GM12878 (cell line): ENCODE data around the gene ARAP1. TPM values are rescaled to one million over a fixed set of nuclear protein-coding genes. Genes with fewer than 3 reads are reported as not detected.

ENCODE experiments used
- ATAC-seq: fragments of 200-7000 bp; cut with Tn5 transposase; 3 replicates; pipeline ENCODE4 v1.9.1; 2020; ENCODE audit warnings: mild to moderate bottlenecking, moderate library complexity
- BruUV-seq: library from RNA; stranded (reverse); fragments of 400-500 nt; replicated peaks from 2 replicates; lab custom pipeline; 2021; lab: Mats Ljungman, UMichigan
- CTCF ChIA-PET: fragments of 300-600 bp; sonication (Branson Sonifier 250); formaldehyde crosslinking; extraction: SDS; loops from one replicate; lab custom pipeline; 2021; ENCODE audit warnings: inconsistent platforms; lab: Yijun Ruan, JAX
- POLR2A ChIA-PET: fragments of 350-600 bp; formaldehyde crosslinking; extraction: SDS; loops from one replicate; lab custom pipeline; 2021; ENCODE audit warnings: inconsistent platforms; lab: Charles Lee
- RAD21 ChIA-PET: fragments of 300-600 bp; sonication (Branson Sonifier 250); formaldehyde crosslinking; loops from one replicate; lab custom pipeline; 2023; ENCODE audit warnings: antibody characterized with exemption; ENCODE audit not compliant: unreplicated experiment; lab: Charles Lee
- SMC1A ChIA-PET: fragments of 300-600 bp; sonication (Branson Sonifier 250); formaldehyde crosslinking; loops from one replicate; lab custom pipeline; 2023; ENCODE audit not compliant: unreplicated experiment, uncharacterized antibody; lab: Charles Lee
- DNase-seq: peaks from one replicate; pipeline ENCODE4 v3.0.0-alpha.2; 2011; ENCODE audit warnings: low read depth, low spot score
- FAIRE-seq: peaks from 3 replicates; lab custom pipeline; 2011; peaks lifted over from hg19 to GRCh38; lab: Jason Lieb, UNC
- H2AFZ ChIP-seq: 2 replicates; pipeline ENCODE4 v1.6.0; 2011; ENCODE audit warnings: low read depth, low read length, control low read depth; ENCODE audit not compliant: control insufficient read depth
- H3K27ac ChIP-seq: 2 replicates; pipeline ENCODE4 v1.5.1; 2011; ENCODE audit warnings: control low read depth; ENCODE audit not compliant: control insufficient read depth, insufficient read depth
- H3K27me3 ChIP-seq, 2 experiments: replicated peaks in 1 of 2; 2 replicates each; pipeline versions ENCODE4 v1.6.0 to v1.6.1; 2011; ENCODE audit warnings: low read length in 1 of 2; ENCODE audit not compliant: control insufficient read depth in 2 of 2, insufficient read depth in 2 of 2
- H3K36me3 ChIP-seq, 2 experiments: 2 replicates each; pipeline ENCODE4 v1.5.1; 2011; ENCODE audit warnings: low read length in 1 of 2; ENCODE audit not compliant: control insufficient read depth in 2 of 2, insufficient read depth in 2 of 2
- H3K4me1 ChIP-seq: 2 replicates; pipeline ENCODE4 v1.6.1; 2011; ENCODE audit warnings: mild to moderate bottlenecking, low read length, moderate library complexity, mixed read lengths; ENCODE audit not compliant: control insufficient read depth, insufficient read depth
- H3K4me2 ChIP-seq: 2 replicates; pipeline ENCODE4 v1.6.0; 2011; ENCODE audit warnings: control low read depth; ENCODE audit not compliant: control insufficient read depth, insufficient read depth
- H3K4me3 ChIP-seq: fragments of 200-600 bp; sonication (generic); 2 replicates; pipeline ENCODE4 v1.5.1; 2016
- H3K79me2 ChIP-seq: 2 replicates; pipeline ENCODE4 v1.6.0; 2011; ENCODE audit warnings: low read length; ENCODE audit not compliant: control insufficient read depth, insufficient read depth
- H3K9ac ChIP-seq: 2 replicates; pipeline ENCODE4 v1.8.0; 2011; ENCODE audit warnings: low read length, control low read depth, mixed read lengths; ENCODE audit not compliant: control insufficient read depth, insufficient read depth
- H3K9me3 ChIP-seq: replicated peaks from 3 replicates; pipeline ENCODE4 v1.5.1; 2011; ENCODE audit warnings: mild to moderate bottlenecking, low read length; ENCODE audit not compliant: control insufficient read depth, insufficient read depth
- H4K20me1 ChIP-seq: 2 replicates; pipeline ENCODE4 v1.6.0; 2011; ENCODE audit not compliant: control insufficient read depth, insufficient read depth
- FOXM1 ChIP-seq: IDR thresholded peaks from 2 replicates; pipeline ENCODE4 v1.6.1; 2012; ENCODE audit warnings: low read depth, mild to moderate bottlenecking, inconsistent platforms, low read length, moderate library complexity
- HDAC6 ChIP-seq: fragments of 200-600 bp; sonication (generic); IDR thresholded peaks from one replicate; pipeline ENCODE4 v1.8.0; 2017; ENCODE audit warnings: antibody characterized with exemption; ENCODE audit not compliant: unreplicated experiment
- PML ChIP-seq: IDR thresholded peaks from 2 replicates; pipeline ENCODE4 v1.6.1; 2012; ENCODE audit warnings: low read length, inconsistent platforms
- RUNX3 ChIP-seq: IDR thresholded peaks from 2 replicates; pipeline ENCODE4 v1.6.1; 2012; ENCODE audit warnings: low read length, inconsistent platforms
- TCF3 ChIP-seq: IDR thresholded peaks from 2 replicates; pipeline ENCODE4 v1.6.1; 2012; ENCODE audit warnings: low read depth, mild to moderate bottlenecking, low read length, borderline replicate concordance; ENCODE audit not compliant: insufficient read depth
- TCF7 ChIP-seq: IDR thresholded peaks from 2 replicates; pipeline ENCODE4 v1.6.1; 2014; ENCODE audit warnings: antibody characterized with exemption, borderline replicate concordance
- ZNF24 ChIP-seq: fragments of 450-650 bp; IDR thresholded peaks from 2 replicates; pipeline ENCODE4 v1.6.1; 2017; ENCODE audit warnings: antibody characterized with exemption, mild to moderate bottlenecking
- whole genome bisulfite sequencing: methylation state at CpG from one replicate; pipeline ENCODE4 v1.1.6; 2016; ENCODE audit warnings: low lambda C conversion rate; ENCODE audit not compliant: insufficient replicate concordance, insufficient coverage; ENCODE audit errors: missing lambda C conversion rate; 5-methylcytosine and 5-hydroxymethylcytosine counted together
- in situ Hi-C: fragments of 300-500 bp; cut with MboI; formaldehyde crosslinking; loops from 9 replicates; pipeline ENCODE4 v1.14.3; 2018; ENCODE audit warnings: mixed read lengths
- intact Hi-C: fragments of 100-400 bp; cut with micrococcal nuclease; formaldehyde crosslinking; loops from one replicate; pipeline ENCODE4 v1.14.2; 2022; ENCODE audit not compliant: unreplicated experiment
- polyA plus RNA-seq, 11 experiments: library from polyadenylated mRNA; depleted of rRNA in 4 of 11; unstranded in 6 of 11; stranded (reverse) in 5 of 11; fragments of >200 nt; fragmentation: Nextera tagmentation in 4 of 11; fragmentation: Illumina TruSeq in 1 of 11; extraction: Ambion mirVana in 4 of 11; extraction: Trizol in 1 of 11; gene quantifications; 1 replicate in 1 of 11; 2 replicates in 10 of 11; pipeline versions ENCODE4 v1.2.1 to v1.2.3, GENCODE V29; 2011 to 2016; ENCODE audit warnings: inconsistent platforms in 2 of 11, missing spikeins in 2 of 11, low read depth in 1 of 11
- total RNA-seq, 4 experiments: library from RNA; depleted of rRNA in 3 of 4; stranded (reverse); fragments of >200 nt in 3 of 4; fragmentation: Illumina TruSeq in 1 of 4; extraction: Trizol in 1 of 4; gene quantifications; 2 replicates each; pipeline versions ENCODE4 v1.2.1 to v1.2.3, GENCODE V29; 2013 to 2021
- TF ChIP-seq, protein P1 (sequence below): IDR thresholded peaks from 2 replicates; pipeline ENCODE4 v1.6.1; 2012; ENCODE audit warnings: mild to moderate bottlenecking, low read depth, low read length
- TF ChIP-seq, protein P2 (sequence below): fragments of 450-650 bp; IDR thresholded peaks from 2 replicates; pipeline ENCODE4 v1.6.1; 2017; ENCODE audit warnings: mild to moderate bottlenecking
- TF ChIP-seq, protein P3 (sequence below): IDR thresholded peaks from 2 replicates; pipeline ENCODE4 v1.6.1; 2011; ENCODE audit warnings: low read depth, mild to moderate bottlenecking, low read length, moderate library complexity, borderline replicate concordance; ENCODE audit errors: extremely low read depth
- TF ChIP-seq, protein P4 (sequence below): fragments of 450-650 bp; IDR thresholded peaks from 2 replicates; pipeline ENCODE4 v1.6.1; 2017; ENCODE audit warnings: mild to moderate bottlenecking, low read depth, inconsistent platforms; ENCODE audit not compliant: poor library complexity, severe bottlenecking

The ARAP1 gene
- total and polyA plus RNA-seq, 10 of the 15 experiments (the other 5 are each of a cell fraction or from before 2014, with no cell fraction given) = 0.55 to 102 (median 51.0) TPM

DNA sequence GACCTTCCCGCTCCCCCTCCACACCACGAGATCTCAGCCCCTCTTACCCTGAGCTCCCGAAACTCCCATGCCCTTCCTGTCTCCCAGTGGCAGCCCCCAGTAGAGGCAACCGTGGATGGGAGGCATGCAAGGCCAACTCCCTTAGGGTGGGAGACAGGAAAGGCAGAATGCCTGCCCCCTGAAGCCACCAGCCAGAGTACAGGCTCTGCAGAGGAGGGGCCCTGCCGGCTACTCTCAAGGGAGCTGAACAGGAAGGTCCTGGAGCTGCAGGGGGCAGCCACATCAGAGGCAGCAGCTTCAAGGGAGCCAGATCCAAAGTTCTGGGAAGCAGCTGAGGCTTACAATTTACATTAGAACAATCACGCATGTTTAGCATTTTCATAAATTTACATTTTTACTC lies 116.3 kb downstream of the ARAP1 start:
- no peak overlapping the region for H3K9ac ChIP-seq
- no TSS peak for BruUV-seq
- 10% methylated on average over 6 of the region's 6 CpGs for WGBS
- CTCF ChIA-PET = interaction anchor here (0.8 to 1.7 kb wide), 5 partner anchors 25 to 165 kb away, joined by 3 to 11 read pairs (median 4); no protein-coding TSS in a partner anchor
- no peaks in the 10 kb centered on the region for H3K36me3 ChIP-seq
- H3K9me3 ChIP-seq = no peaks in the 10 kb centered on the region
- no peak overlapping the region for H3K4me3 ChIP-seq
- H3K4me1 ChIP-seq = no peaks in the 10 kb centered on the region
- no peak overlapping the region for H3K4me2 ChIP-seq
- FAIRE-seq (no peak), DNase-seq (no peak), ATAC-seq (no peak)
- RAD21 ChIA-PET = no interaction called here
- POLR2A ChIA-PET = no interaction called here
- H3K27me3 ChIP-seq = peaks cover 2 to 3% of the 10 kb centered on the region in 2 experiments; a peak in 3 of 4 replicates
- H3K27ac ChIP-seq = no peak overlapping the region
- H2AFZ ChIP-seq = no peak overlapping the region
- intact Hi-C loops = no loop called here
- in situ Hi-C loops = no loop called here
- no peaks in the 10 kb centered on the region for H4K20me1 ChIP-seq
- SMC1A ChIA-PET = interaction anchor here (0.8 kb wide), 1 partner anchor 32 kb away, joined by 3 read pairs; no protein-coding TSS in a partner anchor
- H3K79me2 ChIP-seq = no peaks in the 10 kb centered on the region
- no peak for TF ChIP-seq ZNF24
- TF ChIP-seq, protein P1, sequence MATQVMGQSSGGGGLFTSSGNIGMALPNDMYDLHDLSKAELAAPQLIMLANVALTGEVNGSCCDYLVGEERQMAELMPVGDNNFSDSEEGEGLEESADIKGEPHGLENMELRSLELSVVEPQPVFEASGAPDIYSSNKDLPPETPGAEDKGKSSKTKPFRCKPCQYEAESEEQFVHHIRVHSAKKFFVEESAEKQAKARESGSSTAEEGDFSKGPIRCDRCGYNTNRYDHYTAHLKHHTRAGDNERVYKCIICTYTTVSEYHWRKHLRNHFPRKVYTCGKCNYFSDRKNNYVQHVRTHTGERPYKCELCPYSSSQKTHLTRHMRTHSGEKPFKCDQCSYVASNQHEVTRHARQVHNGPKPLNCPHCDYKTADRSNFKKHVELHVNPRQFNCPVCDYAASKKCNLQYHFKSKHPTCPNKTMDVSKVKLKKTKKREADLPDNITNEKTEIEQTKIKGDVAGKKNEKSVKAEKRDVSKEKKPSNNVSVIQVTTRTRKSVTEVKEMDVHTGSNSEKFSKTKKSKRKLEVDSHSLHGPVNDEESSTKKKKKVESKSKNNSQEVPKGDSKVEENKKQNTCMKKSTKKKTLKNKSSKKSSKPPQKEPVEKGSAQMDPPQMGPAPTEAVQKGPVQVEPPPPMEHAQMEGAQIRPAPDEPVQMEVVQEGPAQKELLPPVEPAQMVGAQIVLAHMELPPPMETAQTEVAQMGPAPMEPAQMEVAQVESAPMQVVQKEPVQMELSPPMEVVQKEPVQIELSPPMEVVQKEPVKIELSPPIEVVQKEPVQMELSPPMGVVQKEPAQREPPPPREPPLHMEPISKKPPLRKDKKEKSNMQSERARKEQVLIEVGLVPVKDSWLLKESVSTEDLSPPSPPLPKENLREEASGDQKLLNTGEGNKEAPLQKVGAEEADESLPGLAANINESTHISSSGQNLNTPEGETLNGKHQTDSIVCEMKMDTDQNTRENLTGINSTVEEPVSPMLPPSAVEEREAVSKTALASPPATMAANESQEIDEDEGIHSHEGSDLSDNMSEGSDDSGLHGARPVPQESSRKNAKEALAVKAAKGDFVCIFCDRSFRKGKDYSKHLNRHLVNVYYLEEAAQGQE = no peak
- TF ChIP-seq PML = no peak
- TF ChIP-seq FOXM1 = no peak
- TF ChIP-seq RUNX3 = no peak
- no peak for TF ChIP-seq TCF3
- TF ChIP-seq, protein P2, sequence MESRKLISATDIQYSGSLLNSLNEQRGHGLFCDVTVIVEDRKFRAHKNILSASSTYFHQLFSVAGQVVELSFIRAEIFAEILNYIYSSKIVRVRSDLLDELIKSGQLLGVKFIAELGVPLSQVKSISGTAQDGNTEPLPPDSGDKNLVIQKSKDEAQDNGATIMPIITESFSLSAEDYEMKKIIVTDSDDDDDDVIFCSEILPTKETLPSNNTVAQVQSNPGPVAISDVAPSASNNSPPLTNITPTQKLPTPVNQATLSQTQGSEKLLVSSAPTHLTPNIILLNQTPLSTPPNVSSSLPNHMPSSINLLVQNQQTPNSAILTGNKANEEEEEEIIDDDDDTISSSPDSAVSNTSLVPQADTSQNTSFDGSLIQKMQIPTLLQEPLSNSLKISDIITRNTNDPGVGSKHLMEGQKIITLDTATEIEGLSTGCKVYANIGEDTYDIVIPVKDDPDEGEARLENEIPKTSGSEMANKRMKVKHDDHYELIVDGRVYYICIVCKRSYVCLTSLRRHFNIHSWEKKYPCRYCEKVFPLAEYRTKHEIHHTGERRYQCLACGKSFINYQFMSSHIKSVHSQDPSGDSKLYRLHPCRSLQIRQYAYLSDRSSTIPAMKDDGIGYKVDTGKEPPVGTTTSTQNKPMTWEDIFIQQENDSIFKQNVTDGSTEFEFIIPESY = no peak
- TF ChIP-seq, protein P3, sequence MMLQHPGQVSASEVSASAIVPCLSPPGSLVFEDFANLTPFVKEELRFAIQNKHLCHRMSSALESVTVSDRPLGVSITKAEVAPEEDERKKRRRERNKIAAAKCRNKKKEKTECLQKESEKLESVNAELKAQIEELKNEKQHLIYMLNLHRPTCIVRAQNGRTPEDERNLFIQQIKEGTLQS = no peak
- TF ChIP-seq TCF7 = no peak
- TF ChIP-seq, protein P4, sequence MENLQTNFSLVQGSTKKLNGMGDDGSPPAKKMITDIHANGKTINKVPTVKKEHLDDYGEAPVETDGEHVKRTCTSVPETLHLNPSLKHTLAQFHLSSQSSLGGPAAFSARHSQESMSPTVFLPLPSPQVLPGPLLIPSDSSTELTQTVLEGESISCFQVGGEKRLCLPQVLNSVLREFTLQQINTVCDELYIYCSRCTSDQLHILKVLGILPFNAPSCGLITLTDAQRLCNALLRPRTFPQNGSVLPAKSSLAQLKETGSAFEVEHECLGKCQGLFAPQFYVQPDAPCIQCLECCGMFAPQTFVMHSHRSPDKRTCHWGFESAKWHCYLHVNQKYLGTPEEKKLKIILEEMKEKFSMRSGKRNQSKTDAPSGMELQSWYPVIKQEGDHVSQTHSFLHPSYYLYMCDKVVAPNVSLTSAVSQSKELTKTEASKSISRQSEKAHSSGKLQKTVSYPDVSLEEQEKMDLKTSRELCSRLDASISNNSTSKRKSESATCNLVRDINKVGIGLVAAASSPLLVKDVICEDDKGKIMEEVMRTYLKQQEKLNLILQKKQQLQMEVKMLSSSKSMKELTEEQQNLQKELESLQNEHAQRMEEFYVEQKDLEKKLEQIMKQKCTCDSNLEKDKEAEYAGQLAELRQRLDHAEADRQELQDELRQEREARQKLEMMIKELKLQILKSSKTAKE = no peak
- TF ChIP-seq HDAC6 = no peak
